GM13976 (cell line): ENCODE data around the gene LCK.

Source experiments
- DNase-seq: peaks from one replicate; pipeline ENCODE4 v3.0.0; 2012; ENCODE audit warnings: low spot score
- CTCF ChIP-seq: IDR thresholded peaks from 2 replicates; pipeline ENCODE4 v1.5.1; 2012; ENCODE audit warnings: borderline replicate concordance, mild to moderate bottlenecking; ENCODE audit not compliant: insufficient read depth; ENCODE audit errors: extremely low read depth, missing control alignments, control extremely low read depth
- in situ Hi-C: fragments of 300-500 bp; cut with MboI; formaldehyde crosslinking; loops from one replicate; pipeline ENCODE4 v1.12.0; 2022; ENCODE audit warnings: low sequenced_read_pairs, mixed read lengths, inconsistent platforms; ENCODE audit not compliant: unreplicated experiment

Gene LCK

GRCh38 chr1:32247452-32247851, 3.6 kb upstream of the LCK start:
- no peak for DNase-seq
- TF ChIP-seq CTCF: no peak
- in situ Hi-C loops: no loop called here

GRCh38 chr1:32247983-32248889, 2.8 kb upstream of the LCK start:
- in situ Hi-C loops: no loop called here
- peak; percentile 96 for TF ChIP-seq CTCF
- peak; percentile 89 for DNase-seq

- DNase-seq: peak; percentile 88
- in situ Hi-C loops: no loop called here
- TF ChIP-seq CTCF: no peak
These were observed 1.1 kb upstream of the LCK start for GRCh38 chr1:32249831-32250525.

GRCh38 chr1:32255072-32256071, 4.3 kb downstream of the LCK start:
- TF ChIP-seq CTCF: no peak
- DNase-seq: no peak
- in situ Hi-C loops: no loop called here

GRCh38 chr1:32256473-32257226, 5.6 kb downstream of the LCK start:
- in situ Hi-C loops: no loop called here
- no peak for DNase-seq
- no peak for TF ChIP-seq CTCF
